Stimulated activated CD4-positive, alpha-beta T cell treated with anti-CD3 and anti-CD28 coated beads, Interleukin-2, amount 100 ng/mL, for 24 hours (primary cell): Measurements from ENCODE around the gene HOMER3.

Source experiments
- DNase-seq, 2 donors: peaks; one replicate each; pipeline ENCODE4 v3.0.0-alpha.2; 2020

The HOMER3 gene

GRCh38 chr19:18900700-18901481 is 40.1 kb downstream of the HOMER3 start:
- DNase-seq: no peak

GRCh38 chr19:18899624-18900560 is 41.1 kb downstream of the HOMER3 start:
- no peak for DNase-seq

GRCh38 chr19:18898607-18899408 is 42.2 kb downstream of the HOMER3 start:
- no peak for DNase-seq

GRCh38 chr19:18898081-18898606 is 42.9 kb downstream of the HOMER3 start:
- DNase-seq: no peak

GRCh38 chr19:18897094-18898029 is 43.7 kb downstream of the HOMER3 start:
- DNase-seq: no peak

GRCh38 chr19:18896421-18896841 is 44.6 kb downstream of the HOMER3 start:
- DNase-seq: no peak

- DNase-seq: no peak
Observed at GRCh38 chr19:18895824-18896341, 45.1 kb downstream of the HOMER3 start, which contains the start of gene CERS1. Gene CERS1, minus strand, starts transcription at chr19:18896158. Its CDS starts 86 bp downstream, at chr19:18896072.

GRCh38 chr19:18895038-18895823 is 45.8 kb downstream of the HOMER3 start:
- no peak for DNase-seq

- DNase-seq: no peak
Observed at GRCh38 chr19:18894254-18895037, 46.6 kb downstream of the HOMER3 start.

- DNase-seq: no peak
Observed at GRCh38 chr19:18893587-18894253, 47.3 kb downstream of the HOMER3 start.

- DNase-seq: no peak
Observed at GRCh38 chr19:18889949-18890745, 50.9 kb downstream of the HOMER3 start.

- DNase-seq: no peak
Observed at GRCh38 chr19:18886972-18887371, 54.0 kb downstream of the HOMER3 start.

GRCh38 chr19:18883526-18884304 is 57.3 kb downstream of the HOMER3 start:
- no peak for DNase-seq

- no peak for DNase-seq
Observed at GRCh38 chr19:18881491-18881890, 59.5 kb downstream of the HOMER3 start.

GRCh38 chr19:18879579-18880373 is 61.2 kb downstream of the HOMER3 start:
- peak in 1 of 2 donors; percentile 37 for DNase-seq
